HG02938 (cell line): ENCODE measurements around the gene SEPHS2.
"Not testable (repeated sequence)": the region's sequence is repeated elsewhere in the genome, so short reads cannot be mapped to it uniquely, and the experiment has no call there.

Source experiments
- ATAC-seq: cut with Tn5 transposase; IDR thresholded peaks from one replicate; pipeline ENCODE4 v1.9.1; 2021; ENCODE audit warnings: mild to moderate bottlenecking, moderate library complexity; ENCODE audit not compliant: unreplicated experiment

Gene SEPHS2

GRCh38 chr16:30445408-30446202, at the start of gene SEPHS2:
Gene SEPHS2, minus strand, starts transcription at chr16:30445874. Its CDS starts 147 bp downstream, at chr16:30445727.
- ATAC-seq = peak; percentile 90

GRCh38 chr16:30494709-30495108, 49.0 kb upstream of the SEPHS2 start:
- no peak for ATAC-seq

- no peak for ATAC-seq
Observed at GRCh38 chr16:30493941-30494488, 48.3 kb upstream of the SEPHS2 start.

GRCh38 chr16:30491744-30492308, 46.2 kb upstream of the SEPHS2 start:
- no peak for ATAC-seq

GRCh38 chr16:30491229-30491628, 45.6 kb upstream of the SEPHS2 start:
- no peak for ATAC-seq

GRCh38 chr16:30490210-30490609, 44.5 kb upstream of the SEPHS2 start:
- no peak for ATAC-seq

GRCh38 chr16:30488764-30489605, 43.3 kb upstream of the SEPHS2 start:
- no peak for ATAC-seq

GRCh38 chr16:30485818-30486436, 40.3 kb upstream of the SEPHS2 start:
- no peak for ATAC-seq

GRCh38 chr16:30484887-30485286, 39.2 kb upstream of the SEPHS2 start:
- no peak for ATAC-seq

GRCh38 chr16:30482366-30482765, 36.7 kb upstream of the SEPHS2 start:
- ATAC-seq = no peak

GRCh38 chr16:30481381-30481780, 35.7 kb upstream of the SEPHS2 start:
- no peak for ATAC-seq

- no peak for ATAC-seq
Observed at GRCh38 chr16:30478766-30479478, 33.2 kb upstream of the SEPHS2 start.

GRCh38 chr16:30477773-30478172, 32.1 kb upstream of the SEPHS2 start:
- not testable (repeated sequence) for ATAC-seq

GRCh38 chr16:30476991-30477390, 31.3 kb upstream of the SEPHS2 start:
- ATAC-seq = no peak

GRCh38 chr16:30474684-30475083, 29.0 kb upstream of the SEPHS2 start:
- no peak for ATAC-seq

- ATAC-seq = no peak
Observed at GRCh38 chr16:30474074-30474452, 28.4 kb upstream of the SEPHS2 start.

GRCh38 chr16:30473231-30474073, 27.8 kb upstream of the SEPHS2 start:
- no peak for ATAC-seq

- ATAC-seq = peak; percentile 52
Observed at GRCh38 chr16:30472328-30472942, 26.8 kb upstream of the SEPHS2 start, which contains the start of gene ITGAL. Gene ITGAL, plus strand, starts transcription at chr16:30472742. Its CDS starts 96 bp downstream, at chr16:30472838.

GRCh38 chr16:30470632-30470995, 24.9 kb upstream of the SEPHS2 start:
- no peak for ATAC-seq
